Activated CD4-positive, alpha-beta memory T cell treated with anti-CD3 and anti-CD28 coated beads, Interleukin-2, amount 10 ng/mL, durations not matched to agents 7 days and 5 days (primary cell): Measurements from ENCODE around the gene GPR18. TPM values are rescaled to one million over a fixed set of nuclear protein-coding genes. Genes with fewer than 3 reads are reported as not detected.

Source experiments
- CTCF ChIA-PET: fragments of 350-600 bp; sonication (Branson Sonifier 250); formaldehyde crosslinking; loops from one replicate; lab custom pipeline; 2021; ENCODE audit warnings: antibody characterized with exemption, inconsistent platforms; lab: Charles Lee
- POLR2A ChIA-PET: fragments of 350-600 bp; sonication (Branson Sonifier 250); formaldehyde crosslinking; loops from one replicate; lab custom pipeline; 2021; ENCODE audit warnings: antibody characterized with exemption; lab: Charles Lee
- DNase-seq: peaks from one replicate; pipeline ENCODE4 v3.0.0-alpha.2; 2020
- H3K27ac Mint-ChIP-seq: one replicate; pipeline ENCODE4 v1.8.0; 2021; ENCODE audit warnings: mild to moderate bottlenecking, mixed read lengths
- H3K27me3 Mint-ChIP-seq: one replicate; pipeline ENCODE4 v1.8.0; 2021; ENCODE audit warnings: mixed read lengths
- H3K36me3 Mint-ChIP-seq: one replicate; pipeline ENCODE4 v1.8.0; 2021; ENCODE audit warnings: low read depth, mixed read lengths
- H3K4me1 Mint-ChIP-seq: one replicate; pipeline ENCODE4 v1.8.0; 2021; ENCODE audit warnings: mixed read lengths
- H3K4me3 Mint-ChIP-seq: one replicate; pipeline ENCODE4 v1.8.0; 2021; ENCODE audit warnings: mild to moderate bottlenecking, mixed read lengths
- H3K9me3 Mint-ChIP-seq: one replicate; pipeline ENCODE4 v1.8.0; 2021; ENCODE audit warnings: mixed read lengths
- total RNA-seq, 2 experiments: library from RNA; stranded (reverse); gene quantifications; one replicate each; pipeline ENCODE4 v1.2.3, GENCODE V29; 2021

The GPR18 gene, protein sequence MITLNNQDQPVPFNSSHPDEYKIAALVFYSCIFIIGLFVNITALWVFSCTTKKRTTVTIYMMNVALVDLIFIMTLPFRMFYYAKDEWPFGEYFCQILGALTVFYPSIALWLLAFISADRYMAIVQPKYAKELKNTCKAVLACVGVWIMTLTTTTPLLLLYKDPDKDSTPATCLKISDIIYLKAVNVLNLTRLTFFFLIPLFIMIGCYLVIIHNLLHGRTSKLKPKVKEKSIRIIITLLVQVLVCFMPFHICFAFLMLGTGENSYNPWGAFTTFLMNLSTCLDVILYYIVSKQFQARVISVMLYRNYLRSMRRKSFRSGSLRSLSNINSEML
- total RNA-seq: 10 to 100 TPM; 10.3 to 10.4 TPM

DNA sequence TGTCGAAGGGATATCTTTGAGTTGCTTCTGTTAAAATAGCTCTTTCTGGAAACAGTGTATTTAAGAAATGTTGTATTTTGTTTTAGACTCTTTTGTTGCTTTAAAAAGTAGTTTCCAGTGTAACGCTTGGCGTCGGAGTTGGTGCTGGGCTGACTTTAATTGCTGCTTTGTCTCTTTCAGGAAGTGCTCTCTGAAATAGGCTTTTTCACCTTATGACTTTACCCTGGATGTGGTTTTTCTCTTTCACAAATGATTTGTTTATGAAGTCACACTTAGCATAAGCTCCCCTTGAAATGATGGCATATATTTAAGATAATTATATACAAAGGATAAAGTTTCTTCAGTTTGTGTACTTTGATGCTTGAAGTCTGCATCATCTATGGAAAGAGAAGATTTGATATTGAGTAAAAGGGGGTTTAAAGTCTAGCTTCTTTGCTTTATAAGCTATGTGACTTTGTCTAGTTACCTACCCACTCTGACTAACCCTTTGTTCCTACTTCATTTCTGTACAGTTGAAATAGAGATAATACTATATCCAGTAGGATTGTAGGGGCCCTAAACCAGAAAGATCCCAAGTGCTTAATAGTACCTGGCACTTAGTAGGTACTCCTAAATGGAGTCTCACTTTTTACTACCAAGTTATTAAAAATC, at the start of gene GPR18:
Gene GPR18, minus strand, starts transcription at position 170 of the 651 bp plus-strand sequence. CDS start 2,507 bp downstream, outside the sequence.
- peaks cover 39% of the 10 kb centered on the region for H3K36me3 Mint-ChIP-seq
- DNase-seq: peak; percentile 48

DNA sequence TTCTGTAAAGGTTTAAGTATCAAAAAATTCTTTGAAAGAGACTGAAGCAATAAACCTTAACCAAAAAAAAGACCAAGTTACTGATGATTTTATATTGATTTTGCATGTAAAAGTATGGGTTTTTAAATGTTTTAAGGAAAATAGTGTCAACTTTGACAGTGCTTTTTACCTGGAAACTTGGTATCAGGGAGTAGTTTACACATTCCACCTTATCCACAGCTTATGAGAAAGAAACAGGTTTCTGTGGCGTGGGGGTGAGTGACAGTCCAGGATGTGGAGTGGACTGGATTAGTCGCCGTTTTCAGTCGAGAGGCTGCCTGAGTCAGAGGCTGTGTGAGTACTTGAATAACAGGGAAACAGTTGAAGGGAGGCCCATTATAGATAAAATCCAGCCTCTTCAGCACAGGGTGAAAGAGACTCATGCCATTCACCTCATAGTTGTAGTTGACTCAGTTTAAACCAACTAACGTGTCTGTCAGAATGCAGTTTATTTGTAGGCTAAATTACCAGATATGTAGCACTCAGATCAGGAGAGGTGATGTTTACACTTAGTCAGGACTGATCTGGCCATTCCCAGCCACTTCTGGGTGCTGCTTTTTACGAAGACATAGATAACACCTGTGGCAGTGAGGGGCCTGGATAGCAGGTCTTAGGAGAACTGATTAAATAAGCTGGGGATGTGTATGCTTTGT, 49.6 kb upstream of the GPR18 start:
- peak; percentile 78 for DNase-seq
- Mint-ChIP-seq H3K27me3 (no peaks in the 10 kb centered on the region), H3K36me3 (peaks cover 40% of the 10 kb centered on the region), H3K4me1 (peaks cover 82% of the 10 kb centered on the region), H3K27ac (peak overlapping the region; percentile 83), H3K4me3 (peak overlapping the region; percentile 79), H3K9me3 (no peaks in the 10 kb centered on the region)
- POLR2A ChIA-PET: interaction anchor here (0.9 to 14.1 kb wide), 23 partner anchors 6 to 732 kb away, joined by 3 to 393 read pairs (median 6); partner anchors contain the start of genes GPR18 and UBAC2
- CTCF ChIA-PET: interaction anchor here (0.7 to 3.8 kb wide), 10 partner anchors 11 to 129 kb away, joined by 3 to 18 read pairs (median 4); no protein-coding TSS in a partner anchor

More for the DNA sequence above, at the start of gene GPR18:
- Mint-ChIP-seq H3K27me3 (no peaks in the 10 kb centered on the region), H3K9me3 (no peaks in the 10 kb centered on the region), H3K4me3 (peak within 1 kb of the TSS; percentile 78), H3K4me1 (peaks cover 54% of the 10 kb centered on the region), H3K27ac (peak within 1 kb of the TSS; percentile 91)
- CTCF ChIA-PET: interaction anchor here (0.7 to 4.3 kb wide), 13 partner anchors 8 to 178 kb away, joined by 3 to 31 read pairs (median 6); partner anchors contain the start of gene UBAC2
- POLR2A ChIA-PET: interaction anchor here (0.8 to 5.1 kb wide), 27 partner anchors 11 to 244 kb away, joined by 3 to 99 read pairs (median 5); partner anchors contain the start of genes GPR183 and UBAC2

DNA sequence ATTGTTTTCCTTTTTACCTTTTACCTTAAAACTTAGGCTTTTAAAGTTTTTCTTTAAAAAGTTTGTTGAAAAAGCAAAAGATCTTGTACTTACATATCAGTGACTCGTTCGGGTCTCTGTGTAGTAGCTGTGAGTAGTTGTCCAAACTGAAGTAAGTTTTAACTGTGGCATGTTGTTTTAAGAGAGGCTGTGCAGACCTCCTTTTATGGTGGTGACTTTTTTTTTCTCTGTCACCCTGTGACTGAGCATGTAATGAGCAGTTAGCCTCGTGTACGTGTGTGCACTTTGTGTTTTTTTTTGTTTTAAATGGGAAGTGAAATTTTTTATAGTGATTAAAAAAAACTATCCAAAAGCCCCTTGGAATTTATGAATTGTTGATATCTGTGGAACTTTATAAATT, 49.1 kb upstream of the GPR18 start, which contains the start of gene GPR183:
Gene GPR183, minus strand, starts transcription at position 153 of the 400 bp plus-strand sequence. CDS start 11,254 bp downstream, outside the sequence.
- peaks cover 82% of the 10 kb centered on the region for H3K4me1 Mint-ChIP-seq
- H3K4me3 Mint-ChIP-seq: peak within 1 kb of the TSS; percentile 79
- no peak for DNase-seq
- no peaks in the 10 kb centered on the region for H3K27me3 Mint-ChIP-seq
- peak within 1 kb of the TSS; percentile 83 for H3K27ac Mint-ChIP-seq
- peaks cover 37% of the 10 kb centered on the region for H3K36me3 Mint-ChIP-seq
- ChIA-PET POLR2A (interaction anchor here (0.8 to 14.1 kb wide), 23 partner anchors 7 to 732 kb away, joined by 3 to 393 read pairs (median 6); partner anchors contain the start of genes GPR18 and UBAC2), CTCF (interaction anchor here (1.0 to 3.8 kb wide), 9 partner anchors 8 to 129 kb away, joined by 3 to 18 read pairs (median 6); no protein-coding TSS in a partner anchor)
- no peaks in the 10 kb centered on the region for H3K9me3 Mint-ChIP-seq

DNA sequence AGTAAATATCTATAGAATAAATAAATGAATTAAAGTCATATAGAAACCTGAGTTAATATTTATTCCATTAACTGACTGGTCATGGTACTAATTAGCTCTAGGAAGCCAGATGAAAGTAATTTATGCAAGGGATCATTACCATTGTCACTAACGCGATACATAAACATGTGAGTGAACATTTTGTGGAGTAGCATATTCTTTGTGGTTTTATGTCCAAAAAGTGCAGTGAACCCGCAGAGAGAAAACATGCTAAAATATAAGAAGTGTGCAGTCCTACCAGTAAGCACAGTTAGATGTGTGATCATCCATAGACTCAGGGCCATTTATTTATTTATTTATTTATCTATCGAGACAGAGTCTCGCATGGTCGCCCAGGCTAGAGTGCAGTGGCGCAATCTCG, 47.4 kb upstream of the GPR18 start:
- Mint-ChIP-seq H3K4me3 (peak overlapping the region; percentile 79), H3K9me3 (no peaks in the 10 kb centered on the region), H3K36me3 (peaks cover 37% of the 10 kb centered on the region), H3K27ac (peak overlapping the region; percentile 83), H3K27me3 (no peaks in the 10 kb centered on the region), H3K4me1 (peaks cover 79% of the 10 kb centered on the region)
- DNase-seq: no peak
- POLR2A ChIA-PET: interaction anchor here (0.6 to 14.1 kb wide), 15 partner anchors 8 to 130 kb away, joined by 3 to 393 read pairs (median 54); partner anchors contain the start of genes GPR18 and UBAC2
- CTCF ChIA-PET: interaction anchor here (0.6 to 4.1 kb wide), 12 partner anchors 8 to 196 kb away, joined by 3 to 19 read pairs (median 5); no protein-coding TSS in a partner anchor

DNA sequence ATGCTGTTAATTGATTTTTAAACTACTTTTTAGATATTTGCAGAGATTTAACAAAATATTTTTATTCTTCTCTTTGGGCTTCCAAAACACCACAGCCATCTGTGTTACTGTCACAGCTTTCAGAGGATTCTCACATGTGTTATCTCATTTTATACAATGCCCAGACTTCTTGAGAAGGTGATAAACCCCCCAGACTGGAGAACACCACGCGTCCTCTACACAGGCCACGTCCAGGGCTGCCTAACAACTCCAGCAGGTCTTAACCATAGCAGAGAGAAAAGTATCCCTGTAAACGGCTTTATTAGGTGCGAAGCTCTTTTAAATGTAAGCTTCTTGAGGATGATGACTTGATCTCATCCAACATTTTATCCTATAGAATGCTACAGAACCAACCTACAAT, 47.0 kb upstream of the GPR18 start:
- POLR2A ChIA-PET: interaction anchor here (1.1 to 14.1 kb wide), 13 partner anchors 7 to 130 kb away, joined by 3 to 393 read pairs (median 74); partner anchors contain the start of gene UBAC2
- peak overlapping the region; percentile 80 for H3K27ac Mint-ChIP-seq
- no peaks in the 10 kb centered on the region for H3K27me3 Mint-ChIP-seq
- peaks cover 37% of the 10 kb centered on the region for H3K36me3 Mint-ChIP-seq
- peaks cover 80% of the 10 kb centered on the region for H3K4me1 Mint-ChIP-seq
- H3K9me3 Mint-ChIP-seq: no peaks in the 10 kb centered on the region
- no peak for DNase-seq
- peak overlapping the region; percentile 79 for H3K4me3 Mint-ChIP-seq
- CTCF ChIA-PET: interaction anchor here (0.6 to 4.1 kb wide), 11 partner anchors 9 to 197 kb away, joined by 3 to 19 read pairs (median 5); no protein-coding TSS in a partner anchor

DNA sequence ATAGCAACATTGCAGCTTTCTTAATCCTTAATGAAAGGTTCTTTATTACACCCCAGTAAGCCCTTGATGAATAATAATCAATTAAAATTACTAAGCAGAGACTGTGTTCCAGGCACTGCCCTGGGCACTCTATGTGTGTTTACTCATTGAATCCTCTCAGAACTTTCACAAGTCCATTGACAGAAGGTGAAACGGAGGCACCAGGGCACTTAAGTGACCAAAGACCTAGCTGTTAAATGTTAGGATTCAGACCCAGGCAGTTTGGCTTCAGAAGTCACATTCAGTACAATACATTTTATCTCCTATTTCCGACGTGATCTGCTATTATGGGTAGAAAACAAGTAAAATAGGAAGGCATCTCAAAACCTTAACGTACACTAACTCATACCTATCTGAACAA, 46.4 kb upstream of the GPR18 start:
- POLR2A ChIA-PET: interaction anchor here (0.8 to 14.1 kb wide), 17 partner anchors 7 to 145 kb away, joined by 3 to 393 read pairs (median 37); partner anchors contain the start of genes GPR18 and UBAC2
- no peak for DNase-seq
- peaks cover 37% of the 10 kb centered on the region for H3K36me3 Mint-ChIP-seq
- H3K27me3 Mint-ChIP-seq: no peaks in the 10 kb centered on the region
- peak overlapping the region; percentile 84 for H3K27ac Mint-ChIP-seq
- peak overlapping the region; percentile 79 for H3K4me3 Mint-ChIP-seq
- no peaks in the 10 kb centered on the region for H3K9me3 Mint-ChIP-seq
- peaks cover 80% of the 10 kb centered on the region for H3K4me1 Mint-ChIP-seq
- CTCF ChIA-PET: interaction anchor here (0.8 to 4.1 kb wide), 10 partner anchors 8 to 132 kb away, joined by 3 to 19 read pairs (median 4); no protein-coding TSS in a partner anchor

DNA sequence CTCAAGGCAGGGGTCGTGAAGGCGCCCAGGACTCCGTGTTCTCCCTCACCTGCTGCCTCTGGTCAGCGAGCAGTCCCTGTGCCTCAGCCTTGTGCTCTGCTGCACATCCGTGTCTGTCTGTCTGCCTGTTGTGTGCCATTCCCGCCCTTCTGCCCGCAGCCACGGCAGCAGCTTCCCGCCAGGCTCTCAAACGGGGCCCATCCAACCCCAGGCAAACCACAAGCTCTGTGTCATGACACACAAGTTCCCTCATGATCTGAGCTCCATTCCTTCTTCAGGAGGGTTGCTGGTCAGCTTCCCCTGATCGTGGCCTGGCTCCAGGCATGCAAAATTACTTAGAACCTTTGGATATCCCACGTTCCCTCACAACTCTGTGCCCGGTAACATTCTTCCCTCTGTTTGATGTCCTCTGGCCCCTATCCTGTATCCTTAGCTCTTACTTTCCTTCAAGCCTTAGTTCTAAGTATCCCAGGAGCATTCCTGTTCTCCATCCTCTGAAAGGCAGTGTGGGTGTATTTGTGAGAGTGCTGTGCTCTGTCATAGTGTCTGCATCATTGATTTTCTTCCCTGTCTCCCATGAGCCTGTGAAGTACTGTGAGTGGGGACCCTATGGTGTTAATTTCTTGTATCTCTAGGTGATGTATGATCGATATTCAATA, 45.8 kb upstream of the GPR18 start:
- peak overlapping the region; percentile 84 for H3K27ac Mint-ChIP-seq
- peak; percentile 74 for DNase-seq
- H3K36me3 Mint-ChIP-seq: peaks cover 40% of the 10 kb centered on the region
- peaks cover 81% of the 10 kb centered on the region for H3K4me1 Mint-ChIP-seq
- CTCF ChIA-PET: interaction anchor here (0.8 to 4.1 kb wide), 13 partner anchors 8 to 132 kb away, joined by 3 to 19 read pairs (median 5); no protein-coding TSS in a partner anchor
- no peaks in the 10 kb centered on the region for H3K27me3 Mint-ChIP-seq
- no peaks in the 10 kb centered on the region for H3K9me3 Mint-ChIP-seq
- POLR2A ChIA-PET: interaction anchor here (0.8 to 14.1 kb wide), 19 partner anchors 6 to 146 kb away, joined by 3 to 393 read pairs (median 7); partner anchors contain the start of genes GPR18 and UBAC2
- peak overlapping the region; percentile 79 for H3K4me3 Mint-ChIP-seq

DNA sequence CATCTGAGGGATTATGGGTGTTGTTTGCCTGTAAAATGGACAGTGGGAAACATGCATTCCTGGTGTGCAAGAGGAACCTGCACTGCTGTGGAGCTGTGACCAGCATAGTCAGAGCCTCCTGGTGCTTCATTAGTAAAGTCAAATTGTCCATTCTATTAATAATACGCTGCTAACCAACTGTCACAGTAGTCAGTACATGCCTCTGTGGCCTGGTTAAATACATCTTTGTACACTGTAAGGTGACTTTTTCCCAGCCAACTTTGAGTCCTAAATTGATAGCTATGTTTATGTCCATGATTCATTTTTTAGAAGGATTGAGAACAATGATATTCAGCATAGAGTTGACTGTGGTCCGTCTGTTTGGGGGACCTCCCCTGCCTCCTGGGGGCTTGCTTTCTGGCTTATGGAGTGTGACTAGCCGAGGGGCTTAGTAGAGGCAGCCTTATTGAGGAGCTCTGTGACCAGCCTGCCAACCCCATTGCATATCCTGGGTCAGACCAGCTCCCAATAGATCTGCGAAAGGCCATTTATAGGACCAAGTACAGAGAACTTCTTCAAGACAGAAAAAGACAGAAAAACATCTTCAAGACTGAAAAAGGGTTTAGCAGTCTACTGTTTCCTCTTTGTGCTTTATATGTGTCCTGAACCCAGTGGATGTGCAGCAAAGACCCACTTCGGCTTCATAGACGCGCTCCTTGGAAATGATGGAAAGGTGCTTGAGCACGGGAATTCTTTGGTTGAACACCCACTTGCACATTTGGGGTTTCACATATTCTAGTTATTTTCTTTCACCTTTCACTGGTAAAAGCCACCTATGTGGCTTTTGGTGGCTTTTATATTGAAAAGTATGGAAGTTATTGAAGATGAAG, 44.7 kb upstream of the GPR18 start:
- Mint-ChIP-seq H3K27ac (peak overlapping the region; percentile 84), H3K9me3 (no peaks in the 10 kb centered on the region), H3K27me3 (no peaks in the 10 kb centered on the region), H3K36me3 (peaks cover 33% of the 10 kb centered on the region), H3K4me1 (peaks cover 81% of the 10 kb centered on the region), H3K4me3 (peak overlapping the region; percentile 79)
- no peak for DNase-seq
- ChIA-PET CTCF (interaction anchor here (0.7 to 4.1 kb wide), 14 partner anchors 12 to 134 kb away, joined by 3 to 19 read pairs (median 6); no protein-coding TSS in a partner anchor), POLR2A (interaction anchor here (0.7 to 14.1 kb wide), 17 partner anchors 10 to 147 kb away, joined by 3 to 393 read pairs (median 9); partner anchors contain the start of genes GPR18 and UBAC2)

DNA sequence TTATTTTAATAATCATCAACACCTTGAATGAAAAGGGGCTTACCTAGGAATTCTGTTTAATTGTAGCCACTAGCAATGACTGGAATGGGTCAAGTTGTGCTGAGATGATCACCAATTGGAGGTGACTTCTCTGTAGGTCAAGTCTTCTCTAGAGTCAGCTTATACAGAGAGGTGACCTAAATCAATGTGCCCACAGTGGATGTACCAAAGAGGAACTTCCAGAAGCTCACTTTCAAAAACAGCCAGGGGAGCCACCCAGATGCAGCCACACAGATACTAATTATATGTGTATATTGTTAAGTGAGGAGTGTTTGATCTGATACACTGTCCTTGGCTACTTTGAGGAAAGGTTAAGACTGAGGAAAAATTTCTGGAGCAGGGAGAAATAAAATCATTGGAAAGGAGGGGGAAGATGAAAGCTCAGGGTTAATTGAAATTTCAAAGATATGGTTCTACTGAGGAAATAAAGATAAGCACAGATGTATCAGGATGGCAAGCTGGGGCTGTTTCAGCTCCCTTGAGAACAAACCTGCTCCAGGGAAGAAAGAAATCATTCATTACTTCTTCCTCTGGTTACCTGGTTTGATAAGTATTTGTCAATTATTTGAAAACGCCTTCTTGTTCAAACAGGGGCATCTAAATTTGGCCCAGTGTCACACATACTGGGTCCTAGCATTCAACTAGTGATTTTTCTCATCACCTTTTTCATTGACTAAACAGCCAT, 43.9 kb upstream of the GPR18 start:
- H3K27me3 Mint-ChIP-seq: no peaks in the 10 kb centered on the region
- POLR2A ChIA-PET: interaction anchor here (0.7 to 14.1 kb wide), 15 partner anchors 9 to 133 kb away, joined by 3 to 393 read pairs (median 37); partner anchors contain the start of genes GPR18 and UBAC2
- no peaks in the 10 kb centered on the region for H3K9me3 Mint-ChIP-seq
- peaks cover 82% of the 10 kb centered on the region for H3K4me1 Mint-ChIP-seq
- H3K27ac Mint-ChIP-seq: peak overlapping the region; percentile 84
- H3K4me3 Mint-ChIP-seq: peak overlapping the region; percentile 79
- H3K36me3 Mint-ChIP-seq: peaks cover 38% of the 10 kb centered on the region
- CTCF ChIA-PET: interaction anchor here (1.0 to 4.1 kb wide), 9 partner anchors 13 to 135 kb away, joined by 3 to 19 read pairs (median 6); no protein-coding TSS in a partner anchor
- no peak for DNase-seq
